IPS-20b (cell line): ENCODE results near the gene FRMD4A.

Experiments
- H3K27ac ChIP-seq: one replicate; pipeline ENCODE4 v1.5.1; 2013; ENCODE audit warnings: low read length
- H3K27me3 ChIP-seq: 2 replicates; pipeline ENCODE4 v1.6.1; 2013; ENCODE audit warnings: mild to moderate bottlenecking, low read length, inconsistent platforms; ENCODE audit not compliant: insufficient read depth
- H3K36me3 ChIP-seq: 2 replicates; pipeline ENCODE4 v1.6.1; 2013; ENCODE audit warnings: low read depth, mild to moderate bottlenecking, inconsistent platforms, low read length, moderate library complexity; ENCODE audit not compliant: insufficient read depth
- H3K4me1 ChIP-seq: 2 replicates; pipeline ENCODE4 v1.6.1; 2013; ENCODE audit warnings: mild to moderate bottlenecking, control low read depth, inconsistent platforms, low read length, moderate library complexity; ENCODE audit not compliant: insufficient read depth
- H3K4me3 ChIP-seq: 2 replicates; pipeline ENCODE4 v1.5.1; 2013; ENCODE audit warnings: mild to moderate bottlenecking, low read length, inconsistent platforms
- H3K9ac ChIP-seq: 2 replicates; pipeline ENCODE4 v1.6.1; 2013; ENCODE audit warnings: low read depth, mild to moderate bottlenecking, inconsistent platforms, low read length, moderate library complexity
- H3K9me3 ChIP-seq: 2 replicates; pipeline ENCODE4 v1.6.1; 2013; ENCODE audit warnings: mild to moderate bottlenecking, low read depth, low read length, inconsistent platforms; ENCODE audit not compliant: insufficient read depth

Gene FRMD4A

DNA sequence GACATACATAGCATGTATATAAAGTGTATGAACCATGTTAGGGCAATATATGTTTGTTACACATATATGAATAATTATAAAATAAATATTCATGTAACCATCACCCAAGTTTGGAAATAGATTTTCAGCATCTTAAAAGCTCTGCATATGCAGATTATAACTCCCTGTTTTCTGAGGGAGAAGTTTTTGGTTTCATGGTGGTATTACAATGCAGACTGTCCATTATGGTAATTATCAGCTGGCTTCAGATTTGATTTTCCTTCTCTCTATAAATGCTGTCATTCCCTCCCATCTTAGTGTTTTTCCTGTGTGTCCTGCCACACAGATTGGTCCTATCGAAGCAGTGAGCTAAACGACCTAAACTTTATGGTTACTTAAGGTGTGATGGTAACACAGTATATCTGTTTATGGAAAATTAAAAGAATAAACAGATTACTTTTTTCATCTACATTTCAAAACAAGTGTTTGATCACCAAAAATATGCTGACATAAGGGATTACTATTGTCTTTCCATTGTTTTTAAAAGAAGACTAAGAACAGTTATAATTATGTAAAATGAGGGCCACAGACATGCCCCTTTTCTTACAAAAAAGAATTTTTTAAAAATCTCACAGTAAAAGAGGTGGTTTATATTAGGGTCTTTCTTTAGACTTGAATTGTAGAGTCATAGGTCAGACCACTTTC, 726.2 kb downstream of the FRMD4A start:
- Histone ChIP-seq H3K4me1 (peaks cover 12% of the 10 kb centered on the region), H3K36me3 (peaks cover 28% of the 10 kb centered on the region), H3K9me3 (no peaks in the 10 kb centered on the region), H3K9ac (no peak overlapping the region), H3K27me3 (no peaks in the 10 kb centered on the region), H3K27ac (no peak overlapping the region), H3K4me3 (no peak overlapping the region)

DNA sequence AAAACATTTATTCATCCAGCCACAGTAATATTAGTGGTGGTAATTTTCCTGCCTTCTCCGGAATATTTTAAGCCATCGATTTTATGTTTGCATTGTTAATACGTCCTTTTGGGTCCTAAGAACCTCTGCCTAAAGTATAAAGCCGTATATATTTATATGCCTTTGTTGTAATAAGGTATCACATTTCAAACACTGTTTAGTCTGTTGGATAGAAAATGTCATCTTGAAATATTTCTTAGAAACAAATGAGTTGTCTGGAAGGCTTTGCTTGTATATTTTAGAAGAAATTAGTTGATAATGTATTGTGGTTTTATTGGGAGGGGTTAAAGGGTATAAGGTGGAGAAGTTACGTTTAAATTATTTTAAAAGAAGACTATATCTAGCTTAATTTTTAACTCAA, 732.8 kb downstream of the FRMD4A start:
- Histone ChIP-seq H3K4me1 (no peaks in the 10 kb centered on the region), H3K27ac (no peak overlapping the region), H3K9me3 (no peaks in the 10 kb centered on the region), H3K27me3 (no peaks in the 10 kb centered on the region), H3K4me3 (no peak overlapping the region), H3K36me3 (peaks cover 10% of the 10 kb centered on the region; the same call in 1 of the 2 replicates), H3K9ac (no peak overlapping the region)

DNA sequence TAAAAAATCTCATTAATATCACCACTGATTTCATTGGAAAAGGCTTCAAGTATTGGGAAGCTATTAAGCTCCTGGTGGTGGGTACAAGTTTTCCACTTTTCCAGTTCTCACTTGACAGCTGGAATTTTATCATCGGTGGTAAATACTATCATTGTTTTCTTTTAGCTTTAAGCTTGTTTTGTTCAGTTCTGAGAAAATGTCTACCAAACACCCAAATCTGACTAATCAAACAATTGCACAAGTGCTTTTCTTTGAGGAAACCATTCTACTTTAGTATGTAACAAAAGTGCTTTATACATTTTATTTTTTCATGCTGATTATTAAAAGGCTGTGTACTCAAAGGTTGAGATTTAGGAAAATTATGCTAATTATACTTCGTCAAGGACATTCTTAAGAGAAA, 736.1 kb downstream of the FRMD4A start:
- Histone ChIP-seq H3K4me1 (no peaks in the 10 kb centered on the region), H3K9me3 (no peaks in the 10 kb centered on the region), H3K4me3 (no peak overlapping the region), H3K9ac (no peak overlapping the region), H3K27ac (no peak overlapping the region), H3K36me3 (no peaks in the 10 kb centered on the region), H3K27me3 (no peaks in the 10 kb centered on the region)
